ENCODE measurements around the gene EEIG1.
A peak's percentile ranks its signal among the peaks of the same experiment; 100 is the strongest.

The EEIG1 gene

DNA sequence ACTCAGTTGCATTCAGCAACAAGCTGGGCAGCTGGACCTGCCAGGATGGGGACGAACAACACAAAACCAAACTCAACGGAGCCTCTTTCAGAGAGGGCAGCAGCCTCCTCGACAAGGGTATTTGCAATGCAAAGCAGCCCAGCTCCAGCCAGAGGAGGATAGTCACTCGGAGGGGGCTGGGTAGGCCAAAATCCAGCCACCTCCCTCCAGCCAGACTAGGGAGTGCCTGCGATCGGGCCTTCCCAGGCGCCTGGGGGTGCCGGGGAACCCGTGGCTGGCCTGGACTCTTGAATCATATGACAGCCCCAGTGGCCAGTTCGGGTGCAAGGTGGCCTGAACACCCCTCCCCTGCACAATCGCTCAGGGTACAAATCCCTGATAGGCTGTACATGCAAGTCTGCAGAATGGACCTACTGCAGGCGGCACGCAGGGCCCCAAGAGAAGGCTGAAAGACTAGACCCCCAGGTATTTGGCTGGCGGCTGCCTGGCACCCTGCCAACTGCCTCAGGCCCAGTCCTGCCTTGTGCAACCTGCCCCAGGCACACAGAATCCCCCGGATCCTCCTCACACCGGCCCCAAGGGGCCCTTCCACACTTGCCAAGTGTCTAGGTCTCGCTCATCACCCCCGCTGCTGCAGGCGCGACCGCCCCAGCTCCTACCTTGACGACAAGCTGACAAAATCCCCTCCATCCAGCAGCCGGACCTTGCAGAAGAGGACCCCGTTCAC, 1.3 kb downstream of the EEIG1 start:
- Histone ChIP-seq H3K27me3 (ENCODE audit: control insufficient read depth, insufficient read depth, low read length) (no peaks in the 10 kb centered on the region), H3K9ac (ENCODE audit: low read depth, low read length) (peak overlapping the region; percentile 90), H3K9me3 (ENCODE audit: control insufficient read depth, insufficient read depth, low read length) (no peaks in the 10 kb centered on the region), H3K4me1 (ENCODE audit: control insufficient read depth, insufficient read depth, low read length) (peaks cover 18% of the 10 kb centered on the region), H3K36me3 (ENCODE audit: control insufficient read depth, insufficient read depth, low read length) (no peaks in the 10 kb centered on the region), H3K4me3 (ENCODE audit: low read depth, low read length) (peak overlapping the region; percentile 93)

DNA sequence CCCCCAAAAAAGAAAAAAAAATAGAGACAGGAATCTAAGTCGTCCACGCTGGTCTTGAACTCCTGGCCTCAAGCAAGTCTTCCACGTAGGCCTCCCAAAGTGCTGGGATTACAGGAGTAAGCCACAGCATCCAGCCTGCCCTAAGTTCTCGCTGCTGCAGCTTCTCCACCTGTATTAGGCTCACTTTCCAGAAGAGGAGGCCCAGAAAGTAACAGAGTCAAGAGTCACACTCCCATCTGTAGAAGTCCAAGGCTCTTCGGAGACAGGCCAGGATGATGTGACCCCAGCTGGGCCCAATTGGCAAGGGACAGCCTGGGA, 1.8 kb downstream of the EEIG1 start:
- Histone ChIP-seq H3K9ac (ENCODE audit: low read depth, low read length) (peak overlapping the region; percentile 90), H3K9me3 (ENCODE audit: control insufficient read depth, insufficient read depth, low read length) (no peaks in the 10 kb centered on the region), H3K27me3 (ENCODE audit: control insufficient read depth, insufficient read depth, low read length) (no peaks in the 10 kb centered on the region), H3K4me1 (ENCODE audit: control insufficient read depth, insufficient read depth, low read length) (peaks cover 18% of the 10 kb centered on the region), H3K4me3 (ENCODE audit: low read depth, low read length) (peak overlapping the region; percentile 93), H3K36me3 (ENCODE audit: control insufficient read depth, insufficient read depth, low read length) (no peaks in the 10 kb centered on the region)

DNA sequence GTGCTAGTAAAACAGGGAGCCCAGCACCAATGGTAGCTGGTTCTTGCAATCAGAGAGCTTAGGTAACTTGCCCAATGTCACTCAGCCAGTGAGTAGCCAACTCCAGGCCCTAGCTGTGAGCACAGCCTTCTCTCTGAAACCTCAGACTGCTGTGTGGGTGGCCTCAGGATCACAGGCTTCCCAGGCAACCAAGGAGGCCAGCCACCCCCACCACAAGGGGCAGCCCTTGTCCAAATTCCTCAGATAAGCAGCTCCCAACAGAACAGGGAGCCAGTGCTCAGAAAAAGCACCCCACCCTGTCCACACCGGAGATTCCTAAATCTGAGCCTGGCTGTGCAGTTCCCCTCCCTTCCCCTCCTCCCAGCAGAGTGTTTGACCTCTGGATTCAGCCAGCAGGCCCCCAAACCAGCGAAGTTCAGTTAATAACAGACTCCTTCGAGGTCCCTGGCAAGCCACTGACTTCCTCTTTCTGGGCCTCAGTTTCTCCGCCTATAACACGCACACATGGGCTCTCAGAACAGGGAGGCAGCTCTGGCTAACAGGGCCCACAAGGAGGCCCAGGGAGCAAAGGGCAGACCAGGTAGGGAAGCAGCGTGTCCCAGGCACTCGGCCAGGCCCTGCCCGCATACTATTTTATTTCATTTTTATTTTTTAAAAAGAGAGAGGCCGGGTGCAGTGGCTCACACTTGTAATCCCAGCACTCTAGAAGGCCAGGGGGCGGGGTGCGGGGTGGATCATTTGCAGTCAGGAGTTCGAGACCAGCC, 2.7 kb downstream of the EEIG1 start:
- Histone ChIP-seq H3K9me3 (ENCODE audit: control insufficient read depth, insufficient read depth, low read length) (no peaks in the 10 kb centered on the region), H3K27me3 (ENCODE audit: control insufficient read depth, insufficient read depth, low read length) (no peaks in the 10 kb centered on the region), H3K9ac (ENCODE audit: low read depth, low read length) (peak overlapping the region; percentile 70), H3K4me1 (ENCODE audit: control insufficient read depth, insufficient read depth, low read length) (peaks cover 18% of the 10 kb centered on the region), H3K36me3 (ENCODE audit: control insufficient read depth, insufficient read depth, low read length) (no peaks in the 10 kb centered on the region), H3K4me3 (ENCODE audit: low read depth, low read length) (peak overlapping the region; percentile 48)

DNA sequence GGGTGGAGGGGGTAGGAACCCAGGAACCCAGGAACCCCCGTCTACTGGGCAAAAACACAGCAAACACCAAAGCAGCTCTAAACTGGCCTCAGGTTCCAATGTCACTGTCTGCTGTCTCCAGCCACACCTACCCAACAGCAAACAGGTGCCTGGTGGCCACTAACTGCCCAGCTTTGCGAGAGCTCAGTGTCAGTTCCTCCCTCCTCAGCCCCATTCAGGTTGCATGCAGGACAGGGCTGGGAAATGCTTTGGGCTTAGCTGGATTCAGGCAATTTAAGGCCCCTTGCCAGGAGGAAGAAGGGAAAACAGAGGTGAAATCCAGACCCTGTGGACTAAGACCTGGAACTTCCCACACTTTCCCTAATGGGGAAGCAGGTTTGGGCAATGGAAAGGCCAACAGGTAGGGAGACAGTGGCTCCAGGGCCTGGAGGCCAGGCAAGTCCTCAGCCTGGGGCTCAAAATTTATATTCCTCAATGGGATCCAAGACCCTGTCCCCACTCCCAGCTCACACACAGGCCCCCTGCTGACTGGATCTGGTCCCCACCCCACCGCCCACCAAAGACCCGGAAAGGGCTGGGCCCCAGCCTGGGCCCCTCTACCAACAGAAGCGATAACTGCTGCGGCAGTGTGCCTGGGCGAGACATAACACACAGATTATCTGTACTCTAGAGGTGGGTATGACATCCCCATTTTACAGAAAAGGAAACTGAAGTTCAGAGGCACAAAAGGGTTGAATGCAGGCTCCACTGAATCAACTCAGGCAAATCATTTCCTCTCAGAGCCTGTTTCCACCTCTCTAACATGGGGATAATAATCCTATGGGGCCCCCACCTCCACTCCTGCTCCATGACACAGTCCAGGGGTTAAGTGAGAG, 3.5 kb downstream of the EEIG1 start:
- H3K27me3 ChIP-seq (ENCODE audit: control insufficient read depth, insufficient read depth, low read length), result no peaks in the 10 kb centered on the region
- peak overlapping the region; percentile 48 for H3K4me3 ChIP-seq (ENCODE audit: low read depth, low read length)

DNA sequence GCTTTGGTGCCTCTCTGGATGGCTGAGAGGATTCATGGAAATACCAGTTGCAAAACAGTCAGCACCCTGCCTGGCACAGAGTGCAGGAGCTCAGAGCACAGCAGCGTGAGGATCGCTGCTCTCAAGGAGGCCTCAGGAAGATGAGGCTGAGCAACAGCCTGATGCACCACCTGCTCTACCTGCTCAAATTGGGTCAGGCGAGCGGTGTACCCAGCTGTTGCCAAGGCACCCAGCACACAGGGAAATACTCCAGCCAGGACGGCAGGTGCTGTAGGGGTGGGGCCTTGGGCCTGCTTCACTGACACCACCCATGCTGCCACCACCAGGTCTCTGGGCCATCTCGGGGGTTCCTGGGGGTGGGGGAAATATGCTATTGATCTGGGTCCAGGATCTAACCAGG, 4.3 kb downstream of the EEIG1 start:
- peaks cover 22% of the 10 kb centered on the region for H3K4me1 ChIP-seq (ENCODE audit: control insufficient read depth, insufficient read depth, low read length)
- H3K4me3 ChIP-seq (ENCODE audit: low read depth, low read length), result no peak overlapping the region
- no peak overlapping the region for H3K9ac ChIP-seq (ENCODE audit: low read depth, low read length)
- H3K36me3 ChIP-seq (ENCODE audit: control insufficient read depth, insufficient read depth, low read length), result peaks cover 3% of the 10 kb centered on the region
- H3K9me3 ChIP-seq (ENCODE audit: control insufficient read depth, insufficient read depth, low read length), result no peaks in the 10 kb centered on the region
- no peaks in the 10 kb centered on the region for H3K27me3 ChIP-seq (ENCODE audit: control insufficient read depth, insufficient read depth, low read length)

More for the DNA sequence above, 3.5 kb downstream of the EEIG1 start:
- peak overlapping the region; percentile 70 for H3K9ac ChIP-seq (ENCODE audit: low read depth, low read length)
- H3K4me1 ChIP-seq (ENCODE audit: control insufficient read depth, insufficient read depth, low read length), result peaks cover 19% of the 10 kb centered on the region
- no peaks in the 10 kb centered on the region for H3K9me3 ChIP-seq (ENCODE audit: control insufficient read depth, insufficient read depth, low read length)
- H3K36me3 ChIP-seq (ENCODE audit: control insufficient read depth, insufficient read depth, low read length), result peaks cover 1% of the 10 kb centered on the region

DNA sequence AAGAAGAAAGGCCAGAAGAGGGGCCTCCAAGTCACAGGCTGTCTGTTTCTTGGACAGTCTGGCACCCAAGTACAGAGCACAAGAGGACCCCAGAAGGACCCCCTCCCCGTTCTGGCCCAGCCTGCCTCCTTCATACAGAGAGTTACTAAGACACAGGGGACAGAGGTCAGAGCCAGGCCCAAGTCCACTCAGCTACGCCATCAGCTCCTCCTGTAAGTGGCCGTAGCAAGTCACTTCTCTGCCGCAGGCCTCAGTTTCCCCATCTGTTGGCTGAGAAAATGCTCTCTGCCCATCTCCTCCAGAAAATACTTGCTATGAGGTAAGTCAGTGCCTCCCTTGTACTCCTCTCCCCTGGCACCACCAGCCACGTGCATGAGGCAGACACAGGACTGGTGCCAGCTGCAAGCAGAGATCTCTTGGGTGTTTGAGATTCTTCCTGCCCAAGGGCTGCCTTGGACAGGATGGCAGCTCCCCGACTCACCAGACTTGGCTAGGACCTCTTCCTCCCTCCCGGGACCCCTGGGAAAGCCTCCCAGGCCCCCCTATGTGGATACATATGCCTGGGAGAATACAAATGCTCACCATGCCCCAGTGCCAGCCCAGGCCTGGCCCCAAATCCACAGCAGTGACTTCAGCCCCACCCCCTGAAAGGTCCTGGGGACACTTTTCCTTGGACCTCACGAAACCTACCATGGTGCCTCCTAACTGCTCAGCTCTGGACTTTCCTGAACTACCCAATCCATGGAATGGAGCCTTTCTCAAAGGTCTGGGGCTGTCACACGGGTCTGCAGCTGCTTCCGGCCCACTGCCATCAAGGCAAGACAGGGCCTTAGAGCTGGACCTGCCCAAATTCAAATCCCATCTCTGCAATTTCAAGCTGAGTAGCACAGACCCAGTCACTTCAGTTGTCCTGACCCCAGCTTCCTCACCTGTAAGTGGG, 5.1 kb downstream of the EEIG1 start:
- Histone ChIP-seq H3K36me3 (ENCODE audit: control insufficient read depth, insufficient read depth, low read length) (peaks cover 3% of the 10 kb centered on the region), H3K4me1 (ENCODE audit: control insufficient read depth, insufficient read depth, low read length) (peaks cover 21% of the 10 kb centered on the region), H3K27me3 (ENCODE audit: control insufficient read depth, insufficient read depth, low read length) (no peaks in the 10 kb centered on the region), H3K4me3 (ENCODE audit: low read depth, low read length) (no peak overlapping the region), H3K9ac (ENCODE audit: low read depth, low read length) (no peak overlapping the region), H3K9me3 (ENCODE audit: control insufficient read depth, insufficient read depth, low read length) (no peaks in the 10 kb centered on the region)

DNA sequence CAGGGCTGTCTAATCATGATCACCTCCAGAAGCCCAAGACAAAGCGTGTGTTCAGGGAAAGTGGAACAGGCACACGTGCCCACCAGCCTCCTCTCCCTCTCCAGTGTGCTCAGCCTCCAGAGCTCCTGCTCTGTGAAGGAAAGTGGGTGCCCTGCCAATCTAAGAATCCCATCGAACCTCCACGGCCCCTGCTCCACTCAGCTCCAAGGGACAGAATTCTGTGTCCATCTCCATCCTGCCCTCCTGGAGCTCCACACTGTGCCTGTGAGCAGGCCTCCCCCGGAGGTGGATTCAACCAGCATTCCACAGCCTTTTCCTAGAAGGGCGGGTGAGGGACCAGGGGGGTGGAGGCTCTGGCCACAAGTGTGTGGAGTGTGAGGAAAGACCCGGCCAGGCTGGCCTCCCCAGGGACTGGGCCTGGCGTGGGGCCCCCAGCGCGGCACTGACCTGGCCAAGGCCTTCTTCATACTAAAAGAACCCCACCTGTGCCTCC, 6.0 kb downstream of the EEIG1 start:
- Histone ChIP-seq H3K9ac (ENCODE audit: low read depth, low read length) (peak overlapping the region; percentile 16), H3K4me1 (ENCODE audit: control insufficient read depth, insufficient read depth, low read length) (peaks cover 21% of the 10 kb centered on the region), H3K4me3 (ENCODE audit: low read depth, low read length) (no peak overlapping the region)

DNA sequence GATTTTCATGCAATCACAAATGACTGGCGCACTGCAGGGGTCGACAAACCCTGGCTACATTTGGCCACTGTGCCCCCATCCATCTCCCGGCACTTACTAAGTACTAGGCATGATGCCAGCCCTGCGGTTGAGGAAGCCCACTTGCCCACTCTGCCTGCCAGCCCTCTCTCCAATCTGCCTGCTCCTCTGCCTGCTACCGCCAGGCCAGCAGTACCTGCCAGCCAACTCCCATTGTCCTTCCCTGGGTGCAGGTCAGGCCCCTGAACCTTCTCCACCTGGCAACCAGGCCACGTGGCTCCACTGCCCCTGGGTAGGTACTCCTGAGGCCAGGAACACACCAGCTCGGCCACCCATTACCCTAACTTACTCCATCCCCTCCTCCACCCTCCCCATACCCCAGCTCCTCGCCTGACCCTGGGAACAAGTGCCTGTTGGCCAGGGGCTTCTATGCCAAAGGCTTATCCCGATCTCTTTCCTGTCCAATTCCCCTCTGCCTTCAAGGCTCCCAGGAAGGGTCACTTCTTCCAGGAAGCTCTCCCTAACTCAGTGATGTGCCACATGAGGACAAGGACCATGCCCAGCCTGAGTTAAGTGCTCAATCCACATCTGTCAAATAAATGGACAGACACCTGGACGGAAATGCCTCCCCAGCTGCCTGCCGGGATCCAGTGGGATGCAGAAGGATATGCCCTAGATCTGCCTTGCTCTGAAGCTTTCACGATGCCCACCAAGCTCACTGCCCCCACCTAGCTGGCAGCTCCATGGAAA, 6.6 kb downstream of the EEIG1 start:
- Histone ChIP-seq H3K36me3 (ENCODE audit: control insufficient read depth, insufficient read depth, low read length) (peaks cover 3% of the 10 kb centered on the region), H3K9ac (ENCODE audit: low read depth, low read length) (peak overlapping the region; percentile 16), H3K4me3 (ENCODE audit: low read depth, low read length) (no peak overlapping the region), H3K27me3 (ENCODE audit: control insufficient read depth, insufficient read depth, low read length) (no peaks in the 10 kb centered on the region), H3K9me3 (ENCODE audit: control insufficient read depth, insufficient read depth, low read length) (no peaks in the 10 kb centered on the region), H3K4me1 (ENCODE audit: control insufficient read depth, insufficient read depth, low read length) (peaks cover 21% of the 10 kb centered on the region)

More for the DNA sequence above, 6.0 kb downstream of the EEIG1 start:
- Histone ChIP-seq H3K36me3 (ENCODE audit: control insufficient read depth, insufficient read depth, low read length) (peaks cover 3% of the 10 kb centered on the region), H3K9me3 (ENCODE audit: control insufficient read depth, insufficient read depth, low read length) (no peaks in the 10 kb centered on the region), H3K27me3 (ENCODE audit: control insufficient read depth, insufficient read depth, low read length) (no peaks in the 10 kb centered on the region)

DNA sequence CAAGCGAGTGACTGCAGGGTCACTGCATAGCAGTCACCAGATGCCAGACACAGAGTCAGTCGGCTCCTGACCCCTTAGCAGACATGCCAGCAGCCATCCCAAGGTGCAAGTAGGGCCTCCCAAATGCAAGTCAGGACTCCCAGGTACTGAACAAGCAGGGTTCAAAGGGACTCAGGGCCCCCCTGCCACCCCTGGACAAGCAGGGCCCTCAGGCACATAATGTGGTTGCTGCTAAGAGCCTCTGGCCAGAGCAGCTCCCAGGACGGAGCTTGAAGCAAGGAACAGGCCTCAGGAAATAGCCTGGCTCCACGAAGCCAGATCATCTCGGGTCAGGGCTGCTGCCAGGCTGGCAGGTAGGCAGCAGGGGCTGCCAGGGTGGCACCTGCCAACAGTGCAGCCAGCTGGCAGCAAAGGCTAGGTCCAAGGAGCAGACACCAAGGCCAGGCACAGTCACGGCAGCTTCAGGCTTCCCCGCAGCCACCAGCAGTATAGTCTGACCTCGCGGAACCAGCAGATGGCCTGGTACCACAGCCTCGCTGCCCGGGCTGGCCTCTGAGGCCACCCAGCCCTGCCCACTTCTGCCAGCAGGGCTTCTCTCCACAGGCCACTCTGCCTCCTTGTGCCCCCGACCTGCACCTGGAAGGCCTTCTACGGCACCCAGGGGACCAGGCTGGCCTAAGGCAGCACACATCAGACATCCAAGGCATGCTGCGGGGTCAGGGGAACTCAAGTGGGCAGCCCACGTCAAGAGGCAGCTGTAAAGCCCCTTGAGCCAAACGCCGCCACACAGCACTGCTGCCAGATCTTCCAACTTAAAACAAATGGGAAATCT, 7.4 kb downstream of the EEIG1 start:
- H3K36me3 ChIP-seq (ENCODE audit: control insufficient read depth, insufficient read depth, low read length), result peaks cover 3% of the 10 kb centered on the region
- no peaks in the 10 kb centered on the region for H3K27me3 ChIP-seq (ENCODE audit: control insufficient read depth, insufficient read depth, low read length)
- H3K4me3 ChIP-seq (ENCODE audit: low read depth, low read length), result no peak overlapping the region
- peaks cover 21% of the 10 kb centered on the region for H3K4me1 ChIP-seq (ENCODE audit: control insufficient read depth, insufficient read depth, low read length)
- no peaks in the 10 kb centered on the region for H3K9me3 ChIP-seq (ENCODE audit: control insufficient read depth, insufficient read depth, low read length)
- peak overlapping the region; percentile 73 for H3K9ac ChIP-seq (ENCODE audit: low read depth, low read length)
